GM10266 (cell line): ENCODE data around the gene ZNF701.
A peak's percentile ranks its signal among the peaks of the same experiment; 100 is the strongest.
"Not testable (repeated sequence)": the region's sequence is repeated elsewhere in the genome, so short reads cannot be mapped to it uniquely, and the experiment has no call there.

Experiments used
- DNase-seq: peaks from one replicate; pipeline ENCODE4 v3.0.0; 2012; ENCODE audit errors: extremely low spot score
- CTCF ChIP-seq: IDR thresholded peaks from 2 replicates; pipeline ENCODE4 v1.5.1; 2012; ENCODE audit warnings: mild to moderate bottlenecking, low read depth; ENCODE audit not compliant: control insufficient read depth, insufficient read depth; ENCODE audit errors: missing control alignments

Gene ZNF701

GRCh38 chr19:52533901-52534300 is 36.2 kb upstream of the ZNF701 start:
- TF ChIP-seq CTCF, result no peak
- no peak for DNase-seq

GRCh38 chr19:52535385-52535770 is 34.7 kb upstream of the ZNF701 start:
- DNase-seq, result not testable (repeated sequence)

- peak; percentile 71 for DNase-seq
- TF ChIP-seq CTCF, result no peak
Measured at GRCh38 chr19:52535771-52536447, 34.2 kb upstream of the ZNF701 start.

GRCh38 chr19:52536448-52536800 is 33.7 kb upstream of the ZNF701 start:
- TF ChIP-seq CTCF, result no peak
- DNase-seq, result no peak

- not testable (repeated sequence) for DNase-seq
Measured at GRCh38 chr19:52538815-52539214, 31.3 kb upstream of the ZNF701 start.

- DNase-seq, result not testable (repeated sequence)
Measured at GRCh38 chr19:52541176-52541575, 28.9 kb upstream of the ZNF701 start.

GRCh38 chr19:52541608-52542007 is 28.5 kb upstream of the ZNF701 start:
- no peak for DNase-seq
- no peak for TF ChIP-seq CTCF

- not testable (repeated sequence) for DNase-seq
Measured at GRCh38 chr19:52542541-52542940, 27.5 kb upstream of the ZNF701 start.

GRCh38 chr19:52542984-52543664 is 27.0 kb upstream of the ZNF701 start:
- TF ChIP-seq CTCF, result no peak

More at GRCh38 chr19:52542984-52543664, 27.0 kb upstream of the ZNF701 start:
- peak; percentile 13 for DNase-seq
